Neutrophil (primary cell): Measurements from ENCODE around the gene TTLL13.

Source experiments
- H3K27ac ChIP-seq: fragments of 200-600 bp; sonication (generic); 2 replicates; pipeline ENCODE4 v1.5.1; 2016; ENCODE audit warnings: mild to moderate bottlenecking, moderate library complexity
- H3K27me3 ChIP-seq: fragments of 200-600 bp; sonication (generic); 2 replicates; pipeline ENCODE4 v1.6.0; 2016; ENCODE audit warnings: mild to moderate bottlenecking
- H3K36me3 ChIP-seq: fragments of 200-600 bp; sonication (generic); 2 replicates; pipeline ENCODE4 v1.5.1; 2017
- H3K4me1 ChIP-seq, 2 experiments: fragments of 200-600 bp in 1 of 2; sonication (generic) in 1 of 2; 1 replicate in 1 of 2; 2 replicates in 1 of 2; pipeline versions ENCODE4 v1.5.1 to v1.6.1; 2013 to 2016; ENCODE audit warnings: low read depth in 1 of 2, low read length in 1 of 2, mild to moderate bottlenecking in 1 of 2, moderate library complexity in 1 of 2; ENCODE audit not compliant: control insufficient read depth in 1 of 2, insufficient read depth in 1 of 2
- H3K4me3 ChIP-seq, 2 experiments: fragments of 200-600 bp in 1 of 2; sonication (generic) in 1 of 2; 1 replicate in 1 of 2; 2 replicates in 1 of 2; pipeline ENCODE4 v1.5.1; 2013 to 2016; ENCODE audit warnings: low read depth in 1 of 2, low read length in 1 of 2, mild to moderate bottlenecking in 1 of 2, moderate library complexity in 1 of 2
- H3K9me3 ChIP-seq: fragments of 200-600 bp; sonication (generic); 2 replicates; pipeline ENCODE4 v1.5.1; 2016
- TF ChIP-seq, protein P1 (sequence below): fragments of 200-600 bp; sonication (generic); IDR thresholded peaks from 2 replicates; pipeline ENCODE4 v1.5.1; 2016; ENCODE audit warnings: antibody characterized with exemption

Gene TTLL13

DNA sequence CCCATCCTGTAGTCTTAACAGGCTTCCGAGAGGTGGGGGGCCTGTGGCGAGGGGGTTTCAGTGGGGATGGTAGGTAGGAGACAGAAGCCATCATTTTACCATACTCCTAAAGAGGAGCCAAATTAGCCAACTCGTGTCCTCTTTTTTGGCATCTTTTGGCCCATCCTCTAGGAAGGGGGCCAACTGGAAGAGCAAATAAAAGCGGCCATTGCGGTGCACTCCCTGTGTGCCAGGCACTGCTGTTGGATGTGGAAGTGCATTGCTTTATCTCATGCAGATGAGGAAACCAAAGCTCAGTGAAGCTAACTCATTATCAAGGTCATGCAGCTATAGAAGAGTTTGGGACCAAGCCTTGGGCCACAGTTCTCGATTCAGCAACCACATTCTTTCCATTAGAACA, 42.1 kb upstream of the TTLL13 start:
- peaks cover 3% of the 10 kb centered on the region for H3K27me3 ChIP-seq
- H3K4me3 ChIP-seq, result no peak overlapping the region
- peaks cover 72 to 78% of the 10 kb centered on the region in 2 experiments for H3K4me1 ChIP-seq
- H3K27ac ChIP-seq, result no peak overlapping the region
- TF ChIP-seq, protein P1, sequence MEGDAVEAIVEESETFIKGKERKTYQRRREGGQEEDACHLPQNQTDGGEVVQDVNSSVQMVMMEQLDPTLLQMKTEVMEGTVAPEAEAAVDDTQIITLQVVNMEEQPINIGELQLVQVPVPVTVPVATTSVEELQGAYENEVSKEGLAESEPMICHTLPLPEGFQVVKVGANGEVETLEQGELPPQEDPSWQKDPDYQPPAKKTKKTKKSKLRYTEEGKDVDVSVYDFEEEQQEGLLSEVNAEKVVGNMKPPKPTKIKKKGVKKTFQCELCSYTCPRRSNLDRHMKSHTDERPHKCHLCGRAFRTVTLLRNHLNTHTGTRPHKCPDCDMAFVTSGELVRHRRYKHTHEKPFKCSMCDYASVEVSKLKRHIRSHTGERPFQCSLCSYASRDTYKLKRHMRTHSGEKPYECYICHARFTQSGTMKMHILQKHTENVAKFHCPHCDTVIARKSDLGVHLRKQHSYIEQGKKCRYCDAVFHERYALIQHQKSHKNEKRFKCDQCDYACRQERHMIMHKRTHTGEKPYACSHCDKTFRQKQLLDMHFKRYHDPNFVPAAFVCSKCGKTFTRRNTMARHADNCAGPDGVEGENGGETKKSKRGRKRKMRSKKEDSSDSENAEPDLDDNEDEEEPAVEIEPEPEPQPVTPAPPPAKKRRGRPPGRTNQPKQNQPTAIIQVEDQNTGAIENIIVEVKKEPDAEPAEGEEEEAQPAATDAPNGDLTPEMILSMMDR, result no peak
- H3K9me3 ChIP-seq, result no peaks in the 10 kb centered on the region
- peaks cover 81% of the 10 kb centered on the region for H3K36me3 ChIP-seq

DNA sequence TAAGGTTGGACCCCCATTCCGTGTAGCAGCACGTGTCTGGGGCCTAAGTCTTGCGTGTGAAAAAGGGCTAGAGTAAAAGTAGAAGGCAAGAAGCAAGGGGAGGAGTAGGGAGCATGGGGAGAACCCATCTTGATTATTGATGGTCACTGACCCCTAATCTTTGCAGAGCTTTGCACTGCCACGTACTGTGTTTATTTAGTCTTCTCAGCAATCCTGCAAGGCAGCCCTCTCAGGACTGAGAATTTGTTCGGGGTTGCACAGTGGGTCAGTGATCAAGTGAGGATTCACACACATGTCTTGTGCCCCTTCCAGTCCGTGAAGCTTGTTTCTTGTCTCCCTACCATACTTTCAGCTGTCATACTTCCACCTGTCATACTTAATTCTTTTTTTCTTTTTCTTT, 41.0 kb upstream of the TTLL13 start:
- Histone ChIP-seq H3K27me3 (no peaks in the 10 kb centered on the region), H3K9me3 (no peaks in the 10 kb centered on the region), H3K36me3 (peaks cover 84% of the 10 kb centered on the region), H3K4me1 (peaks cover 72 to 79% of the 10 kb centered on the region in 2 experiments), H3K4me3 (no peak overlapping the region), H3K27ac (no peak overlapping the region)
- TF ChIP-seq, protein P1, result no peak

DNA sequence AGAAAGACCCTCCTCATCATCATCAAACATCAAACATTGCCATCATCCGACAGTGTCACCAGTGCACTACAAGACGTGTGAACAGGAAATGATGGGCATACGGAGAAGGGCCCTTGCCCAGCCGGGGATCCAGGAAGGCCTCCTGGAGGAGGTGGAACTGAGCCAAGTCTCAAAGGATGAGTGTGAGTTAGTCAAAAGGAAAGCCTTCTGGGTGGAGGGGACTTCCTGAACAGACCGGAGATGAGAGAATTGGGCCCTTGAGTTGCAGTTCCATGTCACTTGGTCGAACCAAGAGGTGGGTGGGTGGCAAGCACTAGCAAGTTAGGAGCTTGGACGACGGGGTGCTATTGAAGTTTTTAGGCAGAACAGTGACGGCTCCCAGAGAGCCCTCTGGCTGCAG, 39.8 kb upstream of the TTLL13 start:
- Histone ChIP-seq H3K9me3 (no peaks in the 10 kb centered on the region), H3K27ac (peak overlapping the region; percentile 79), H3K27me3 (no peaks in the 10 kb centered on the region), H3K4me1 (peaks cover 72 to 76% of the 10 kb centered on the region in 2 experiments), H3K4me3 (no peak overlapping the region), H3K36me3 (peaks cover 72% of the 10 kb centered on the region)
- TF ChIP-seq, protein P1, result no peak

DNA sequence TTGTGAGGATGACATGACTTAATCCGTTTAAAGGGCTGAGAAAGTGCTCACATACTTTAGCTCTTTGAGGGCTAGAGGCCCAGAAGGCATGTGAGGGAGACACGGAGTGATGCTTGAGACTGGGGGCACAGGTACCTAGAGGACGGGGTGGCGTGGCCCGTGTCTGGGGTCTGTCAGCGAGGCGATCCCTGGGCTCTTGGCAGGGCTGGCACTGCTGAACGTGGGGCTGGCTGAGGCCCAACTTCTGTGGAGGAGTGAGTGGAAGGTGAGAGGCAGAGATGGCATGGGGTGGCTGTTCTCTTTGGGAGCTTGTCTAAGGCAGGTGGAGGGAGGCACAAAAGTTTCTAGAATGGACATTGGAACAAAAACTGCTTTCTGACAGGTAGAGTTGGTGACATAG, 38.8 kb upstream of the TTLL13 start:
- no peaks in the 10 kb centered on the region for H3K27me3 ChIP-seq
- peaks cover 66 to 69% of the 10 kb centered on the region in 2 experiments for H3K4me1 ChIP-seq
- TF ChIP-seq, protein P1, result no peak
- H3K36me3 ChIP-seq, result peaks cover 62% of the 10 kb centered on the region
- peak overlapping the region; percentile 79 for H3K27ac ChIP-seq
- no peak overlapping the region for H3K4me3 ChIP-seq
- H3K9me3 ChIP-seq, result no peaks in the 10 kb centered on the region

DNA sequence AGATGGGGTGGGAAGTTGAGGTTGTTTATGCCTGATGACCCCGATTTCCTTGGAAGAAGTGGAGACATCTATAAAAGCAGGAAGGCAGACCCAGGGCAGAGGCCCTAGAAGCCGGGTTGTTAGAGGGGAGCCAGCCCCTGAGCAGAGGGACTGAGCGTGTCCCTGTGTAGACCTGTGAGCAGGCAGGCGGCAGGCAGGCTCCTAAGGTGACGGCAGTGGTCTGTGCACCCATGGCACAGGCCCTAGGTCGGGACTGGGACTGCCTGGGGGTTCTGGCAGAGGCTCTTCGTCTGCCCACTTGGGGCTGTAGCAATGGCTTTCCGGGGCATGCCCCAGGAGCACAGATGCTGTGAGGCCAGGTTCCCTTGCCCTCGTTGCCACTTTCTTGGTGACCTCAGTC, 38.3 kb upstream of the TTLL13 start:
- H3K27me3 ChIP-seq, result no peaks in the 10 kb centered on the region
- H3K36me3 ChIP-seq, result peaks cover 59% of the 10 kb centered on the region
- peak overlapping the region in 1 of 2 experiments; percentile 45 for H3K4me3 ChIP-seq
- H3K9me3 ChIP-seq, result no peaks in the 10 kb centered on the region
- peaks cover 62 to 65% of the 10 kb centered on the region in 2 experiments for H3K4me1 ChIP-seq
- TF ChIP-seq, protein P1, result no peak
- peak overlapping the region; percentile 79 for H3K27ac ChIP-seq
